Dendritic cell treated with granulocyte-macrophage colony-stimulating factor and Interleukin-4, amounts not matched to agents 40 ng/mL and 50 ng/mL, for 4 days (primary cell): ENCODE results near the gene OPA1.

ENCODE experiments used
- H3K27ac Mint-ChIP-seq: one replicate; pipeline ENCODE4 v1.8.0; 2022; ENCODE audit warnings: mild to moderate bottlenecking, mixed read lengths
- H3K27me3 Mint-ChIP-seq: one replicate; pipeline ENCODE4 v1.8.0; 2022; ENCODE audit warnings: mild to moderate bottlenecking, mixed read lengths
- H3K36me3 Mint-ChIP-seq: one replicate; pipeline ENCODE4 v1.8.0; 2022; ENCODE audit warnings: low read depth, mixed read lengths
- H3K4me1 Mint-ChIP-seq: one replicate; pipeline ENCODE4 v1.8.0; 2022; ENCODE audit warnings: low read depth, mixed read lengths
- H3K4me3 Mint-ChIP-seq: one replicate; pipeline ENCODE4 v1.8.0; 2022; ENCODE audit warnings: mild to moderate bottlenecking, moderate library complexity, mixed read lengths
- H3K9me3 Mint-ChIP-seq: one replicate; pipeline ENCODE4 v1.8.0; 2022; ENCODE audit warnings: mixed read lengths
- intact Hi-C: fragments of 100-400 bp; cut with micrococcal nuclease; formaldehyde crosslinking; loops from one replicate; pipeline ENCODE4 v1.15.0; 2022

The OPA1 gene

GRCh38 chr3:193592841-193593667 lies at the start of gene OPA1:
Gene OPA1, plus strand, starts transcription at chr3:193593208. Its CDS starts 170 bp downstream, at chr3:193593378.
- H3K36me3 Mint-ChIP-seq = peaks cover 30% of the 10 kb centered on the region
- no peaks in the 10 kb centered on the region for H3K9me3 Mint-ChIP-seq
- H3K4me1 Mint-ChIP-seq = peaks cover 49% of the 10 kb centered on the region
- H3K27ac Mint-ChIP-seq = peak within 1 kb of the TSS; percentile 94
- intact Hi-C loops = loop anchor here (10.0 kb wide), 1 partner anchor 678 kb away; the partner anchor contains the start of gene MB21D2
- no peaks in the 10 kb centered on the region for H3K27me3 Mint-ChIP-seq
- H3K4me3 Mint-ChIP-seq = peak within 1 kb of the TSS; percentile 89

- H3K27ac Mint-ChIP-seq = no peak overlapping the region
- intact Hi-C loops = no loop called here
- H3K27me3 Mint-ChIP-seq = no peaks in the 10 kb centered on the region
- H3K4me1 Mint-ChIP-seq = no peaks in the 10 kb centered on the region
- H3K9me3 Mint-ChIP-seq = peaks cover 13% of the 10 kb centered on the region
- no peaks in the 10 kb centered on the region for H3K36me3 Mint-ChIP-seq
- no peak overlapping the region for H3K4me3 Mint-ChIP-seq
These were observed 48.7 kb upstream of the OPA1 start for GRCh38 chr3:193544289-193544688.

- H3K9me3 Mint-ChIP-seq = peaks cover 13% of the 10 kb centered on the region
- H3K36me3 Mint-ChIP-seq = no peaks in the 10 kb centered on the region
- H3K4me1 Mint-ChIP-seq = no peaks in the 10 kb centered on the region
- H3K27ac Mint-ChIP-seq = no peak overlapping the region
- no peaks in the 10 kb centered on the region for H3K27me3 Mint-ChIP-seq
- no peak overlapping the region for H3K4me3 Mint-ChIP-seq
- intact Hi-C loops = no loop called here
These were observed 47.7 kb upstream of the OPA1 start for GRCh38 chr3:193545304-193545703.

- Mint-ChIP-seq H3K27ac (no peak overlapping the region), H3K4me1 (no peaks in the 10 kb centered on the region), H3K4me3 (no peak overlapping the region), H3K36me3 (no peaks in the 10 kb centered on the region), H3K9me3 (peaks cover 13% of the 10 kb centered on the region), H3K27me3 (no peaks in the 10 kb centered on the region)
- intact Hi-C loops = no loop called here
These were observed 46.9 kb upstream of the OPA1 start for GRCh38 chr3:193546129-193546528.

GRCh38 chr3:193548406-193548805 lies 44.6 kb upstream of the OPA1 start:
- intact Hi-C loops = no loop called here
- no peaks in the 10 kb centered on the region for H3K27me3 Mint-ChIP-seq
- no peak overlapping the region for H3K4me3 Mint-ChIP-seq
- no peaks in the 10 kb centered on the region for H3K4me1 Mint-ChIP-seq
- H3K9me3 Mint-ChIP-seq = peaks cover 13% of the 10 kb centered on the region
- H3K27ac Mint-ChIP-seq = no peak overlapping the region
- H3K36me3 Mint-ChIP-seq = no peaks in the 10 kb centered on the region

- Mint-ChIP-seq H3K27ac (no peak overlapping the region), H3K4me3 (no peak overlapping the region), H3K27me3 (no peaks in the 10 kb centered on the region), H3K36me3 (no peaks in the 10 kb centered on the region), H3K4me1 (no peaks in the 10 kb centered on the region), H3K9me3 (no peaks in the 10 kb centered on the region)
- intact Hi-C loops = no loop called here
These were observed 40.1 kb upstream of the OPA1 start for GRCh38 chr3:193552923-193553322.

GRCh38 chr3:193553586-193553985 lies 39.4 kb upstream of the OPA1 start:
- no peaks in the 10 kb centered on the region for H3K9me3 Mint-ChIP-seq
- H3K4me1 Mint-ChIP-seq = no peaks in the 10 kb centered on the region
- intact Hi-C loops = no loop called here
- no peak overlapping the region for H3K27ac Mint-ChIP-seq
- H3K4me3 Mint-ChIP-seq = no peak overlapping the region
- H3K27me3 Mint-ChIP-seq = no peaks in the 10 kb centered on the region
- no peaks in the 10 kb centered on the region for H3K36me3 Mint-ChIP-seq

GRCh38 chr3:193554811-193555210 lies 38.2 kb upstream of the OPA1 start, which contains the start of gene ATP13A4:
Gene ATP13A4, minus strand, starts transcription at chr3:193554895. Its CDS starts 96 bp downstream, at chr3:193554799.
- intact Hi-C loops = no loop called here
- no peaks in the 10 kb centered on the region for H3K36me3 Mint-ChIP-seq
- H3K4me3 Mint-ChIP-seq = no peak within 1 kb of the TSS
- no peaks in the 10 kb centered on the region for H3K4me1 Mint-ChIP-seq
- no peak within 1 kb of the TSS for H3K27ac Mint-ChIP-seq
- H3K27me3 Mint-ChIP-seq = no peaks in the 10 kb centered on the region
- no peaks in the 10 kb centered on the region for H3K9me3 Mint-ChIP-seq

GRCh38 chr3:193556841-193557240 lies 36.2 kb upstream of the OPA1 start:
- no peak overlapping the region for H3K4me3 Mint-ChIP-seq
- no peaks in the 10 kb centered on the region for H3K36me3 Mint-ChIP-seq
- no peak overlapping the region for H3K27ac Mint-ChIP-seq
- H3K9me3 Mint-ChIP-seq = no peaks in the 10 kb centered on the region
- H3K27me3 Mint-ChIP-seq = no peaks in the 10 kb centered on the region
- intact Hi-C loops = no loop called here
- H3K4me1 Mint-ChIP-seq = no peaks in the 10 kb centered on the region

- H3K36me3 Mint-ChIP-seq = no peaks in the 10 kb centered on the region
These were observed 33.9 kb upstream of the OPA1 start for GRCh38 chr3:193559100-193559499.

GRCh38 chr3:193560091-193560490 lies 32.9 kb upstream of the OPA1 start:
- no peak overlapping the region for H3K27ac Mint-ChIP-seq
- H3K9me3 Mint-ChIP-seq = no peaks in the 10 kb centered on the region
- H3K4me3 Mint-ChIP-seq = no peak overlapping the region
- no peaks in the 10 kb centered on the region for H3K27me3 Mint-ChIP-seq
- intact Hi-C loops = no loop called here
- no peaks in the 10 kb centered on the region for H3K36me3 Mint-ChIP-seq
- no peaks in the 10 kb centered on the region for H3K4me1 Mint-ChIP-seq

More at GRCh38 chr3:193559100-193559499, 33.9 kb upstream of the OPA1 start:
- Mint-ChIP-seq H3K4me3 (no peak overlapping the region), H3K27ac (no peak overlapping the region), H3K27me3 (no peaks in the 10 kb centered on the region), H3K9me3 (no peaks in the 10 kb centered on the region), H3K4me1 (no peaks in the 10 kb centered on the region)
- intact Hi-C loops = no loop called here

GRCh38 chr3:193560870-193561269 lies 32.1 kb upstream of the OPA1 start:
- H3K27me3 Mint-ChIP-seq = no peaks in the 10 kb centered on the region
- intact Hi-C loops = no loop called here
- no peaks in the 10 kb centered on the region for H3K4me1 Mint-ChIP-seq
- H3K4me3 Mint-ChIP-seq = no peak overlapping the region
- H3K36me3 Mint-ChIP-seq = no peaks in the 10 kb centered on the region
- H3K27ac Mint-ChIP-seq = no peak overlapping the region
- H3K9me3 Mint-ChIP-seq = no peaks in the 10 kb centered on the region

GRCh38 chr3:193563426-193563825 lies 29.6 kb upstream of the OPA1 start:
- no peak overlapping the region for H3K4me3 Mint-ChIP-seq
- no peak overlapping the region for H3K27ac Mint-ChIP-seq
- H3K9me3 Mint-ChIP-seq = no peaks in the 10 kb centered on the region
- intact Hi-C loops = no loop called here
- no peaks in the 10 kb centered on the region for H3K27me3 Mint-ChIP-seq
- no peaks in the 10 kb centered on the region for H3K4me1 Mint-ChIP-seq
- H3K36me3 Mint-ChIP-seq = no peaks in the 10 kb centered on the region

- H3K36me3 Mint-ChIP-seq = no peaks in the 10 kb centered on the region
- no peak overlapping the region for H3K4me3 Mint-ChIP-seq
- no peaks in the 10 kb centered on the region for H3K27me3 Mint-ChIP-seq
- no peaks in the 10 kb centered on the region for H3K4me1 Mint-ChIP-seq
- no peak overlapping the region for H3K27ac Mint-ChIP-seq
- intact Hi-C loops = no loop called here
- no peaks in the 10 kb centered on the region for H3K9me3 Mint-ChIP-seq
These were observed 29.0 kb upstream of the OPA1 start for GRCh38 chr3:193564012-193564411.

GRCh38 chr3:193569119-193569518 lies 23.9 kb upstream of the OPA1 start:
- H3K36me3 Mint-ChIP-seq = no peaks in the 10 kb centered on the region
- H3K4me3 Mint-ChIP-seq = no peak overlapping the region
- H3K27me3 Mint-ChIP-seq = no peaks in the 10 kb centered on the region
- H3K27ac Mint-ChIP-seq = no peak overlapping the region
- no peaks in the 10 kb centered on the region for H3K9me3 Mint-ChIP-seq
- intact Hi-C loops = no loop called here
- H3K4me1 Mint-ChIP-seq = no peaks in the 10 kb centered on the region
